ENCODE measurements around the gene RC3H2.

Gene RC3H2

GRCh38 chr9:122946461-122947005 is 41.4 kb upstream of the RC3H2 start:
- H3K4me3 ChIP-seq (ENCODE audit: low read depth, low read length) = no peak overlapping the region
- ChIA-PET POLR2A (no interaction called here), CTCF (interaction anchor here (1.4 to 1.9 kb wide), 2 partner anchors 15 to 45 kb away, joined by 4 to 8 read pairs; no protein-coding TSS in a partner anchor)
- no peak for TF ChIP-seq CTCF (IDR thresholded peaks at IDR 0.05; ENCODE audit: insufficient read depth, low read length, missing control alignments)
- no peak for DNase-seq (ENCODE audit: low read depth, low spot score)

- TF ChIP-seq CTCF (IDR thresholded peaks at IDR 0.05; ENCODE audit: insufficient read depth, low read length, missing control alignments) = no peak
- CTCF ChIA-PET = interaction anchor here (1.2 kb wide), 1 partner anchor 9 kb away, joined by 3 read pairs; no protein-coding TSS in a partner anchor
- no peak for DNase-seq (ENCODE audit: low read depth, low spot score)
- POLR2A ChIA-PET = no interaction called here
- no peak overlapping the region for H3K4me3 ChIP-seq (ENCODE audit: low read depth, low read length)
Observed at GRCh38 chr9:122944960-122945888, 40.1 kb upstream of the RC3H2 start.

DNA sequence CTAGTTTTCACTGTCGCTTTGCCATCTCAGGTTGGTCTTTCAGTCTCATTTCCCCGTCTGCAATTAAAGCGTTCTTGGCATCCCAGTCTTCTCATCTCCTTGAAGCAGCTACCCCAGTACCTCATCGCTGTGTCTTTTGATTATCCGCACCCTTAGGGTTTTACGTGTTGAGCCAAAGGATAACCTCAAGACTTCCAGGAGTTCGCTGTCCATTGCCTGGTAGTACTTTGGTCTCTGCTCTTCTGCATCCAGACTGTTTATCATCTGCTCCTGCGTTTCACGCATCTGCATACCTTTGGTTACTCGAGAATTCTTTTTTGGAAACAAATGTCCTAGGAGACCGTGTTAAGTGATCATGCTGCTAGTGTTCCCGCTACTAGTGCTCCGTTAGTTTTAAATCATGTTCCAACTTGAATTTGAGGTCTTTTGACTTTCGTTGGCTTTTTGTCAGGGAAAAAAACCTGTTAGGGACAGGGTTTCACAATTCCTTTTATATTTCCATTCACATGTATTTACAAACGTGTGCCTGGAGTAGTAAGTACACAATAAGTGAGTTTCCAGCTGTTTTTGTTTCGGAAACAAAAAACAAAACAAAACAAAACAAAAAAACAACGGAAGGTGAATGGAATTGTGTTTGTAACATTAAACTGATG is 36.5 kb upstream of the RC3H2 start:
- DNase-seq (ENCODE audit: low read depth, low spot score) = no peak
- ChIA-PET CTCF (interaction anchor here (0.8 to 1.5 kb wide), 2 partner anchors 49 to 408 kb away, joined by 3 to 4 read pairs; no protein-coding TSS in a partner anchor), POLR2A (interaction anchor here (1.3 to 2.4 kb wide), 4 partner anchors 10 to 49 kb away, joined by 3 to 14 read pairs (median 10); partner anchors contain the start of genes RC3H2, ZBTB26 and ZBTB6)
- H3K4me3 ChIP-seq (ENCODE audit: low read depth, low read length) = peak overlapping the region; percentile 85
- no peak for TF ChIP-seq CTCF (IDR thresholded peaks at IDR 0.05; ENCODE audit: insufficient read depth, low read length, missing control alignments)

- ChIA-PET CTCF (interaction anchor here (1.0 to 1.5 kb wide), 2 partner anchors 9 to 50 kb away, joined by 3 to 7 read pairs; partner anchors contain the start of gene ZBTB26), POLR2A (interaction anchor here (0.6 to 2.4 kb wide), 8 partner anchors 10 to 113 kb away, joined by 3 to 14 read pairs (median 4); partner anchors contain the start of genes PDCL, RC3H2, ZBTB26 and ZBTB6)
- H3K4me3 ChIP-seq (ENCODE audit: low read depth, low read length) = peak within 1 kb of the TSS; percentile 85
- no peak for TF ChIP-seq CTCF (IDR thresholded peaks at IDR 0.05; ENCODE audit: insufficient read depth, low read length, missing control alignments)
- peak; percentile 87 for DNase-seq (ENCODE audit: low read depth, low spot score)
Observed at GRCh38 chr9:122940749-122941581, 35.8 kb upstream of the RC3H2 start, which contains the start of gene RABGAP1. RABGAP1 (plus strand) TSS chr9:122941020; CDS start chr9:122957060, 16,040 bp downstream.

- TF ChIP-seq CTCF (IDR thresholded peaks at IDR 0.05; ENCODE audit: insufficient read depth, low read length, missing control alignments) = no peak
- peak overlapping the region; percentile 45 for H3K4me3 ChIP-seq (ENCODE audit: low read depth, low read length)
- ChIA-PET POLR2A (interaction anchor here (0.6 to 2.4 kb wide), 8 partner anchors 9 to 112 kb away, joined by 3 to 14 read pairs (median 4); partner anchors contain the start of genes PDCL, RC3H2, ZBTB26 and ZBTB6), CTCF (interaction anchor here (1.0 to 1.5 kb wide), 2 partner anchors 9 to 51 kb away, joined by 3 to 7 read pairs; partner anchors contain the start of gene ZBTB26)
- DNase-seq (ENCODE audit: low read depth, low spot score) = no peak
Observed at GRCh38 chr9:122940454-122940748, 35.2 kb upstream of the RC3H2 start.

Data from AG04449 (cell line).